Dendritic cell treated with granulocyte-macrophage colony-stimulating factor and Interleukin-4, amounts not matched to agents 40 ng/mL and 50 ng/mL, for 4 days (primary cell): ENCODE measurements around the gene EYS.

Experiments used
- H3K27ac Mint-ChIP-seq: one replicate; pipeline ENCODE4 v1.8.0; 2022; ENCODE audit warnings: mild to moderate bottlenecking, mixed read lengths
- H3K27me3 Mint-ChIP-seq: one replicate; pipeline ENCODE4 v1.8.0; 2022; ENCODE audit warnings: mild to moderate bottlenecking, mixed read lengths
- H3K36me3 Mint-ChIP-seq: one replicate; pipeline ENCODE4 v1.8.0; 2022; ENCODE audit warnings: low read depth, mixed read lengths
- H3K4me1 Mint-ChIP-seq: one replicate; pipeline ENCODE4 v1.8.0; 2022; ENCODE audit warnings: low read depth, mixed read lengths
- H3K4me3 Mint-ChIP-seq: one replicate; pipeline ENCODE4 v1.8.0; 2022; ENCODE audit warnings: mild to moderate bottlenecking, moderate library complexity, mixed read lengths
- H3K9me3 Mint-ChIP-seq: one replicate; pipeline ENCODE4 v1.8.0; 2022; ENCODE audit warnings: mixed read lengths
- intact Hi-C: fragments of 100-400 bp; cut with micrococcal nuclease; formaldehyde crosslinking; loops from one replicate; pipeline ENCODE4 v1.15.0; 2022

EYS gene

DNA sequence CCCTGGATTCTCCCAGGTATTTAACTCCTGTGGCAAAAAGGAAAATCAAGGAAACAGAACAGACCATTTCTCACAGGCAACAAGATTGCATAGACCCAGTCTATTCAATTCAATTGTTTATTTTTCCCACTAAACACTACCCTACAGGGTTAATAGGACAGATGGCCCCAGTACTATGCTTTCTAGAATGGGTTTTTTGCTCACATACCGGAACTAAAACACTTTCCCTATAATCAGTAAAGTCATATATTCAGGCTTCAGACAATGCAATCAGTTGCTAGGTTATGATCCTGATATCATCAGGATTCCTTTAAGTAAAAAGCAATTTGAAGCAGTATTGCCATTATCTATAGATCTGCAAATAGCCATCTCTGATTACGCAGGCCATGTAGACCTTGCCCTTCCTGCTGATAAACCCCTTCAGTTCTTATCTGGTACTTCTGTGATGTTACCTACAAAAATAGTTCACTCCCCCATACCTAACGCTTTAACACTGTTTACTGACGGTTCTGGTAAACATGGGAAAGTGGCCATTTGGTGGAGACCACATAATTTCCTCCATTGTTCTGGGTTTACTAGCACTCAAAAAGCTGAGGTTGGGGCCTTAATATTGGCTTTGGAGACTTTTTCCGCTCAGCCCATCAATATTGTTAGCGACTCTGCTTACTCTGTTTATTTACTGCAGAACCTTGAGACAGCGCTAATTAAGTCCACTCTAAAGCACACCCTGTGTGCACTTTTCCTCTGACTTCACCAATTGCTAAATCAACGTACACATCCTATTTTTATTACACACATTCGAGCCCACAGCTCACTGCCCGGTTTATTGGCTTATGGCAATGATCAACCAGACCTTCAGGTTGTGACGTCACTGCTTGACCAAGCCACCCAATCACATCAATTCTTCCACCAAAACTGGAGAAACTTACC, 1405.5 kb downstream of the EYS start:
- Mint-ChIP-seq H3K4me3 (no peak overlapping the region), H3K27ac (no peak overlapping the region), H3K36me3 (no peaks in the 10 kb centered on the region), H3K27me3 (no peaks in the 10 kb centered on the region), H3K4me1 (no peaks in the 10 kb centered on the region), H3K9me3 (peaks cover 69% of the 10 kb centered on the region)
- intact Hi-C loops, result no loop called here

DNA sequence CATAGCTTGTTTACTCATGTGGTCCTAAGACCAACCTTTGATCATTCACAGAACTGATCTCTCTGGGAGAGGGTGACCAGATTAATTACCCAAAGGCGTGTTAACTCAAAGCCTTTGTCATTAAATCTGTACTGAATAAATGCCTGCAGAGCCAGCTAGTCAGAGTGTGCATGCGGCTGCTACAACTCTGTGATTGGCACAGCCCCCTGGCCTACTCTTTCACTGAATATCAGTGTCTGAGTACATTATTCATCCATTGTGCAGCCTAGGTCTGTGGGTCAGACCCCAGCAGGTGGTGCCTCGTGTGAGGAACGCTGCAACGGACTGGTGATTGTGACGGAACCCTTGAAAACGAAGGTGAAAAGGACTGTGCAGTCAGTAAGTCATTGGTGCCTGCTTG, 1407.8 kb downstream of the EYS start:
- Mint-ChIP-seq H3K4me3 (no peak overlapping the region), H3K4me1 (no peaks in the 10 kb centered on the region), H3K27me3 (no peaks in the 10 kb centered on the region), H3K9me3 (peaks cover 59% of the 10 kb centered on the region), H3K36me3 (no peaks in the 10 kb centered on the region), H3K27ac (no peak overlapping the region)
- intact Hi-C loops, result no loop called here

DNA sequence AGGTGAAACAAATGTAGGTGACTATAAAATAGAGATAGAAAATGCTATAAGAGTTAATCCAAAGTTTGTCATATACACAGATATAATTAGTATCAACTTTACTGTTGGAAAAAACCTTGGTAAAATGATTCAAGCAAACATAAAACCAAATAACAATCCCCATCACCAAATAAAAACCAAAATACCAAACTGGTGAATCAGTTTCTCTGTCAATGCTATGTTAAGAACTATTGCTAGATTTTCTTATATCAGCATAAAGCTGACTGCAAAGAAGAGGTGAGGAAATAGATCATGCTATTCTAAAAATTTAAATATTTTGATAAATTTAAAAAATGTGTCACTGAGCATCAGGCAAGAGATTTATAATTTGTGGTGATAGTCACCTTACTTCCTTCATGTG, 1413.0 kb downstream of the EYS start:
- H3K4me3 Mint-ChIP-seq, result no peak overlapping the region
- intact Hi-C loops, result no loop called here
- no peaks in the 10 kb centered on the region for H3K4me1 Mint-ChIP-seq
- H3K27me3 Mint-ChIP-seq, result no peaks in the 10 kb centered on the region
- no peak overlapping the region for H3K27ac Mint-ChIP-seq
- peaks cover 21% of the 10 kb centered on the region for H3K9me3 Mint-ChIP-seq
- no peaks in the 10 kb centered on the region for H3K36me3 Mint-ChIP-seq

DNA sequence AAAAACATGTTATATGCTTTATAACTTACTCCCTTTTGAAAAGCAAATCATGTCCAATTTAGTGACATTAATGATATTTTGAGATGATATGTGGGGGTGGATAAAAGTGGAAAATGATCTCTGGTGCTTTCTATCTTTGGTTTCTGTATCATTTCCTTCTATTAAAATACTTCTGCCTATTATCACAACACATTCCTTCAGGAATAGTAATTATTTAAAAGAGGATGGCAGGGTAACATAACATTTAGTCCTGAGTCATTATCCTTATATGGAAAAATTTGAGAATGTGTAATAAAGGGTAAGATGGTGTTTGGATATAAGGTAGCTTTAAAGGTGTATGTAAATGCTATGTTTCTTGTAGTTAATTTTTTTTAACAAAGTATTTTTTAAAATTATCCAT, 1413.7 kb downstream of the EYS start:
- intact Hi-C loops, result no loop called here
- no peaks in the 10 kb centered on the region for H3K27me3 Mint-ChIP-seq
- no peaks in the 10 kb centered on the region for H3K36me3 Mint-ChIP-seq
- no peaks in the 10 kb centered on the region for H3K4me1 Mint-ChIP-seq
- no peak overlapping the region for H3K4me3 Mint-ChIP-seq
- no peak overlapping the region for H3K27ac Mint-ChIP-seq
- peaks cover 15% of the 10 kb centered on the region for H3K9me3 Mint-ChIP-seq

DNA sequence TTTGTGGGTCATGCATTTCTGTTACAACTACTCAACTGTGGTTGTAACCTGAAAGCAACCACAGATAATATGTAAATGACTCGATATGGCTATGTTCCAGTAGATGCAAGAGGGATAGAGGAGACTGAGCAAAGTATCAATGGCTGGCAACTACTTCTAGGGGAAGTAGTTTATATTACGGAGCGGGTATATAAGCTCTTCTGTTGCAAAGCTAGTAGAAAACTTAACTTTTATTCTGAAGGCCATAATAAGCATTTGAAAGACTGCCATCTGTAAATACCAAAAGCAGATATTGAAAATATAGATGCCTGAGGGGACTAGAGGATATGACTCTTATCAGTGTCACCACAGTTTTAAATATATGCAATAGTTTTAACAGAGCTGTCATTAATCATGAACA, 1416.2 kb downstream of the EYS start:
- Mint-ChIP-seq H3K27me3 (no peaks in the 10 kb centered on the region), H3K36me3 (no peaks in the 10 kb centered on the region), H3K9me3 (peaks cover 6% of the 10 kb centered on the region), H3K4me1 (no peaks in the 10 kb centered on the region), H3K27ac (no peak overlapping the region), H3K4me3 (no peak overlapping the region)
- intact Hi-C loops, result no loop called here

- intact Hi-C loops, result no loop called here
- Mint-ChIP-seq H3K9me3 (peaks cover 12% of the 10 kb centered on the region), H3K27me3 (no peaks in the 10 kb centered on the region), H3K4me1 (no peaks in the 10 kb centered on the region), H3K27ac (no peak overlapping the region), H3K4me3 (no peak overlapping the region), H3K36me3 (no peaks in the 10 kb centered on the region)
Measured at GRCh38 chr6:64289931-64290330, 1417.1 kb downstream of the EYS start.

GRCh38 chr6:64288351-64288750, 1418.7 kb downstream of the EYS start:
- intact Hi-C loops, result no loop called here
- Mint-ChIP-seq H3K9me3 (peaks cover 14% of the 10 kb centered on the region), H3K27ac (no peak overlapping the region), H3K36me3 (no peaks in the 10 kb centered on the region), H3K4me1 (no peaks in the 10 kb centered on the region), H3K4me3 (no peak overlapping the region), H3K27me3 (no peaks in the 10 kb centered on the region)

GRCh38 chr6:64281167-64281566, 1425.9 kb downstream of the EYS start:
- Mint-ChIP-seq H3K4me1 (no peaks in the 10 kb centered on the region), H3K9me3 (peaks cover 7% of the 10 kb centered on the region), H3K4me3 (no peak overlapping the region), H3K36me3 (no peaks in the 10 kb centered on the region), H3K27ac (no peak overlapping the region), H3K27me3 (no peaks in the 10 kb centered on the region)
- intact Hi-C loops, result no loop called here

- no peak overlapping the region for H3K4me3 Mint-ChIP-seq
- H3K36me3 Mint-ChIP-seq, result no peaks in the 10 kb centered on the region
- no peaks in the 10 kb centered on the region for H3K27me3 Mint-ChIP-seq
- intact Hi-C loops, result no loop called here
- H3K9me3 Mint-ChIP-seq, result peaks cover 7% of the 10 kb centered on the region
- H3K27ac Mint-ChIP-seq, result no peak overlapping the region
- no peaks in the 10 kb centered on the region for H3K4me1 Mint-ChIP-seq
Measured at GRCh38 chr6:64280569-64280968, 1426.5 kb downstream of the EYS start.

DNA sequence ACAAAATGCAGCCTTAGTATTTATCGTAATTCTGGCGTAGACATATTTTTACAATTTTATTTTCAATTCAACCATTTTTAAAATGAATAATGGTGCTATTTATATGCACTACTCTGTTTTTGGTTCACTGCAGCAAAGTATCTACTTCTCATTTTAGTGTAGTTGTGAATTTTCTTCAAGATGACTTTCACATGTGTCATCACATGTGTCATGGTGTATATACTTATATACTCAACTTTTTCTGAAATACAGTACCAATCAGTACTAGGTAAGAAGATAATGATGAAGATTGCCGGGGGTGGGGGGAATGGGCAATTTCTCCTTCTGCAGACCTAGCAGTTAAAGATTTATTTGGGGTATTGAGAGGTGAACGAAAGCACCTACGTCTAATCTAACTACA, 1436.9 kb downstream of the EYS start:
- Mint-ChIP-seq H3K9me3 (peaks cover 12% of the 10 kb centered on the region), H3K4me3 (no peak overlapping the region), H3K27me3 (no peaks in the 10 kb centered on the region), H3K36me3 (no peaks in the 10 kb centered on the region), H3K27ac (no peak overlapping the region), H3K4me1 (no peaks in the 10 kb centered on the region)
- intact Hi-C loops, result no loop called here

DNA sequence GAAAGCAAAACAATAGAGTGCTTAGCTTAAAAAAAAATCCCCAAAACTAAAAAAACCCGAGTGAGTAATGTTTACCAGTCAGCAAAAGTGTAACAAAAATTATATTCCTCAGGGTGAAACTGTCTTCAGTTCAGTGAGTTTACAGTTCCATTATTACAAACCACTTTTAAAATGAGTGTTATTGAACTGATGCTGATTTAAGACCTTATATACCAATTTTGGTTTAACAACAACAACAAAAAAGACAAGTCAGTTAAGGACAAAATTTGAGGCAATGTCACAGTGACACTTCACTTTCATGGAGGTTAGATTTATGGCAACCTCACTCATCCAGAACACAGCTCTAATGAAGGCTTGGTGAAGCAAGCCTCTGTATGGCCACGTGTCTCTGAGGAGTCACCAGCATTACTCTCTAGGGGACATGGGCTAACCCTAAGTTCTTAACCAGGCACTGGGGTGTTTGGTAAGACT, 1440.6 kb downstream of the EYS start:
- Mint-ChIP-seq H3K4me3 (no peak overlapping the region), H3K9me3 (no peaks in the 10 kb centered on the region), H3K4me1 (no peaks in the 10 kb centered on the region), H3K27ac (no peak overlapping the region), H3K36me3 (no peaks in the 10 kb centered on the region), H3K27me3 (no peaks in the 10 kb centered on the region)
- intact Hi-C loops, result no loop called here

DNA sequence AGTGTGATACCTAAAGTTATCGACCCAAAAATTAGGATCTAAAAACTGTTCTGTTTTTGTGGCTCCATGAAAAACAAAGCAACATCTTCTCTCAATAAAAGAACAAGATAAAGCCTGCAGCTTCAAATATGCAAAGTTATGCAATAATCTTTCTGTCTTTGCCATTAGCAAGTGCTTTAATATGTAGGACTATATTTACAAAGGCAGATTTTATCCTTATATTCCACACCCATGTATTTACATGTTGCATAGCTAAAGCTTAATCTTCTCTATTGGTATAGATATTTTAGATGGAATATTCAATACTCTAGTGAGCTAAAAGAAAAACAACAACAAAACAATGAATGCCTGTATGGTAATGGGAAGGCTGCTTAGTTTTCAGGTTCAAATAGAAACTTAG, 1443.2 kb downstream of the EYS start:
- Mint-ChIP-seq H3K4me3 (no peak overlapping the region), H3K36me3 (no peaks in the 10 kb centered on the region), H3K27ac (no peak overlapping the region), H3K27me3 (no peaks in the 10 kb centered on the region), H3K4me1 (no peaks in the 10 kb centered on the region), H3K9me3 (no peaks in the 10 kb centered on the region)
- intact Hi-C loops, result no loop called here

DNA sequence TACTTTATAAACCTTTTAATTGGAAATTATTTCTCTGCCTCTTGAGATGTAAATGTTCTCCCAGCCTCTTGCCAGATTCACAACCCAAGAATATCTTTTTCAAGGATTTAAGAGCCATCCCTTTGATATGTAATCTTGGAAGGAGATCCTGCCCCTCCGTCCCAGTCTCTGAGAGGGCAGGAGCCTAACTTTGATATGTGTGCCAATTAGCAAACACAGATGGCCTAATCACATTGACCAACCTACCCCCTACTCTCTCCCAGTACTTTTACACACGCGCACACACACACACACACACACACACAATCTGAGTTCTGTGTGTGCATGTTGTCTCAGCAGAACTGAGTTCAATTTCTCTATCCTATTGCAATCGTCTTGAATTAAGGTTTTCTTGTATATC, 1447.7 kb downstream of the EYS start:
- no peak overlapping the region for H3K4me3 Mint-ChIP-seq
- H3K27ac Mint-ChIP-seq, result no peak overlapping the region
- H3K9me3 Mint-ChIP-seq, result no peaks in the 10 kb centered on the region
- no peaks in the 10 kb centered on the region for H3K4me1 Mint-ChIP-seq
- intact Hi-C loops, result no loop called here
- H3K27me3 Mint-ChIP-seq, result no peaks in the 10 kb centered on the region
- no peaks in the 10 kb centered on the region for H3K36me3 Mint-ChIP-seq

- H3K27ac Mint-ChIP-seq, result no peak overlapping the region
- intact Hi-C loops, result no loop called here
- no peak overlapping the region for H3K4me3 Mint-ChIP-seq
Measured at GRCh38 chr6:64258752-64259151, 1448.3 kb downstream of the EYS start.

DNA sequence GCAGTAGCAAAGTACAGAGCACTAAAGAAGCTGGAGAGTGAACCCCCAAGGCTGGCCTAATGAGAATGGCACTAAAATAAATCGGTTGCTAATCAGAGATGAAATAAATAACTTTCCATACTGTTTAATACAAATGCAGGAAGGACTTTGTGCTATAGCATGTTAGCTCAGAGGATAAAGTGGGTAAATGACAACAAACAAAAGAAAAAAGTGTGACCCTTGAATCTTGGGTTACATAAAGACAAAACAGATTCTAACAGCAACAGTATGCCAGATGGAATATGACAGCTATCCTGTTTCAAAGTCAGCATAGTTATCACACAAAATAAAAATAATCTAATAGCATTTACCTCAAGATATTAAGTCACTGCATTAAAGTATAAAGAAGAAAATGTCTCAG, 1448.7 kb downstream of the EYS start:
- Mint-ChIP-seq H3K4me3 (no peak overlapping the region), H3K4me1 (no peaks in the 10 kb centered on the region), H3K27me3 (no peaks in the 10 kb centered on the region), H3K36me3 (no peaks in the 10 kb centered on the region), H3K27ac (no peak overlapping the region), H3K9me3 (no peaks in the 10 kb centered on the region)
- intact Hi-C loops, result no loop called here

More at GRCh38 chr6:64258752-64259151, 1448.3 kb downstream of the EYS start:
- H3K4me1 Mint-ChIP-seq, result no peaks in the 10 kb centered on the region
- no peaks in the 10 kb centered on the region for H3K36me3 Mint-ChIP-seq
- H3K9me3 Mint-ChIP-seq, result no peaks in the 10 kb centered on the region
- H3K27me3 Mint-ChIP-seq, result no peaks in the 10 kb centered on the region
